ENCODE data around the gene FIBCD1.

Gene FIBCD1, protein sequence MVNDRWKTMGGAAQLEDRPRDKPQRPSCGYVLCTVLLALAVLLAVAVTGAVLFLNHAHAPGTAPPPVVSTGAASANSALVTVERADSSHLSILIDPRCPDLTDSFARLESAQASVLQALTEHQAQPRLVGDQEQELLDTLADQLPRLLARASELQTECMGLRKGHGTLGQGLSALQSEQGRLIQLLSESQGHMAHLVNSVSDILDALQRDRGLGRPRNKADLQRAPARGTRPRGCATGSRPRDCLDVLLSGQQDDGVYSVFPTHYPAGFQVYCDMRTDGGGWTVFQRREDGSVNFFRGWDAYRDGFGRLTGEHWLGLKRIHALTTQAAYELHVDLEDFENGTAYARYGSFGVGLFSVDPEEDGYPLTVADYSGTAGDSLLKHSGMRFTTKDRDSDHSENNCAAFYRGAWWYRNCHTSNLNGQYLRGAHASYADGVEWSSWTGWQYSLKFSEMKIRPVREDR

DNA sequence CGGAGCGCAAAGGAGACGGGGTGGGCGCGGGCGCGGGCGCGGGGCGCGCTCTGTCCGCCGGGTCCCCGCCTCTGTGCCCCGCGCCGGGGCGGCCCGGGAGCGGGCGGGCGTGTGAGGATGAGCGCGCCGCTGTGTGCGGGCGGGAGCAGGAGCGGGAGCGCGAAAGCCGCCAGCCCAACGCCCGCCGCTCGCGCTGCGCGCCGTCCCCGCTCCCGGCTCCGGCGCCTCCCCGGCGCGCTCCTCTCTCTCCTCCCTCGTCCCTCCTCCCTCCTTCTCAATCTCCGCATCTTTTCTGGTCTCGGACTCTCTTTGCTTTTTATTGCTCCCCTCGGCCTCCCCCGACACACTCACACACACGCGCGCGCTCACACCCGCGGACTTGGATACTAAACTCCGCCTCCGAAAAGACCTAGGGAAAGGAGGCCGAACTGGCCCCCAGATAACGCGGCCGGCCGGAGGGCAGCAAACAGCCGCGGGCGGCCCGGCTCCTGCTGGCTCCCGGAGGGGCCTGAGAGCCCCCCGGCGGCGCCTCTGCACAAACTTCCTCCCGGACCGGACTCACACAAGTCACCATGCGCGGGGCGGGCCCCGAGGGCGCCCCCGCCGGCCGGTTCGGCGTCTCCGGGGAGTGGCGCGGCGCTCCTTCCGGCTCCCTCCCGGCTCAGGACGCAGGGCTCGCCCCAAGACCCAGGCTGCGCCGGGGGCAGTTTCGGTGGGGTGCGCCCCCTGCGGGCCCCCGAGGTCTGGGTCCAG is at the start of gene FIBCD1:
TSS of gene FIBCD1 (minus strand) at position 596 of the 753 bp plus-strand sequence. CDS start 640 bp downstream, outside the sequence.
- peak; percentile 55 for DNase-seq

DNA sequence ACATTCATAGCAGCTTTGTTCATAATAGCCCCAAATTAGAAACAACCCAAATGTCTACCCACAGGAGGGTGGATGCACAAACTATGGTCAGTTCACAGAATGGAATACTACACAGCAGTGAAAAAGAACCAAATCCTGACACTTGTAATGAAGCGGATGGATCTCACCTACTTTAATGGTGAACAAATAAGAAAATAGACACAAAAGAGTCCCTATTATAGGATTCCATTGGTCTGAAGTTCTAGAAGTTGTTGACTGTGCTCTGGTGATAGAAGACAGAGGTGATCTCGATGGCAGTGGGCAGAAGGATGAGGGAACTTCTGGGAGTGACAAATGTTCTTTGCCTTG is 49.3 kb upstream of the FIBCD1 start:
- DNase-seq = no peak

GRCh38 chr9:130987738-130988399 is 48.8 kb upstream of the FIBCD1 start:
- no peak for DNase-seq

- DNase-seq = no peak
Observed at GRCh38 chr9:130987054-130987453, 48.0 kb upstream of the FIBCD1 start.

DNA sequence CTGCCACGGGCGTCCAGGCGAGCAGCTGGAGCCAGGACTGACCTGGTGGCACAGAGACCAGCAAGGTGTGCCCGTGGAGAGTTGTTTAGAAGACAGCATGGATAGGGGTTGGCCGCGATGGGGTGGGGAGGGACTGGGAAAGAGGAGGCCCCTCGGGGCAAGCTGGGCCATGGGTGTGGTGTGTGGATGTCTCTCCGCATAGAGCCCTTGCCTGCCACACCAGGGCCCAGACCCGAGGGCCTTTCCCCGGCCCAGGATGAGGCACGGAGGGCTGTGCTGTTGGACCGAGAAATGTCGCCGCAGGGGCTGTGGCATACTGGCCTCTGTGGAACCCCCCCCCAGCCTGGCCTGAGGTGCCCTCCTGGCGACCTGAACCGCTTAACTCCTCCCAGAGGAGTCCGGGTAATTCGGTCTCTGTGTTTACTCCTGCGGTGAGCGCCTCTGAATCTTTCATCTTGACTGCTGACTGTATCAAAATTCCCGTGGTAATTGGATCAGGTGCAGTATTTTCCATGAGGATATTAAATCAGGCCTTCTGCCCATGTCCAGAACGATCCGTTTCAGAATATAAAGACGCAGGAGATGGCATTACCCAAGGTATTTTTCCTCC is 47.4 kb upstream of the FIBCD1 start:
- peak; percentile 9 for DNase-seq

- no peak for DNase-seq
Observed at GRCh38 chr9:130985606-130986162, 46.6 kb upstream of the FIBCD1 start.

DNA sequence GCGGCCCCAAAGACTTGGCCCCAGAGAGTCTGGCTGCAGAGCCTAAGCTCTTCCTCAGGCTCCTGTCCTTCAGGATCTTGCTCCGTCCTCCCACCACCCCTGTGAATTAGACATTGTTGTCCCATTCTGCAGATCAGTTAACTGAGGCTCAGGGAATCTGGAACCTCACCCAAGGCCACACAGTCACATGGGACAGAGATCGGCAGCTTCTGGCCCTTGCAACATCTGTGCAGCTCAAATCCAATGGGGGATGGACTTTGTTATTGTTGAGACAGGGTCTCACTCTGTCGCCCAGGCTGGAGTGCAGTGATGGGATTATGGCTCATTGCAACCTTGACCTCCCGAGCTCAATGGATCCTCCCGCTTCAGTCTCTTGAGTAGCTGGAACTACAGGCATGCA is 46.0 kb upstream of the FIBCD1 start:
- no peak for DNase-seq

- no peak for DNase-seq
Observed at GRCh38 chr9:130984521-130984920, 45.5 kb upstream of the FIBCD1 start.

DNA sequence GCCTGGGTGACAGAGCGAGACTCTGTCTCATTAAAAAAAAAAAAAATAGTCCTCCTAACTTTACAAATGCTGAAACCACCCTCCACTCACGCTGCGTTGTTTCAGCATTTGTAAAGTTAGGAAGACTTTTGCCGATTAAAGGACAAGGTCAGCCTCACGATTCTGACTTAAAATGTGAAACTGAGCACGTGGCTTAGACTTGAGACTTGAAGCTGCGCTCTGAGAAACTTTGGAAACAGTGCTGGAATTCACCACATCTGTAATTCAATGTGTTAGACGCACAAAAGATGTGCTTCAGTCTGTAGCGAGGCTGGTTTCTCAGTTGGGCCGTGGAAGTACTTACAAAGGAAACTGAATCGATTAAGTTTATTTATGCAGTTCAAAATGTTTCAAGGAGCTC is 44.9 kb upstream of the FIBCD1 start:
- DNase-seq = no peak

- no peak for DNase-seq
Observed at GRCh38 chr9:130983359-130983670, 44.3 kb upstream of the FIBCD1 start.

DNA sequence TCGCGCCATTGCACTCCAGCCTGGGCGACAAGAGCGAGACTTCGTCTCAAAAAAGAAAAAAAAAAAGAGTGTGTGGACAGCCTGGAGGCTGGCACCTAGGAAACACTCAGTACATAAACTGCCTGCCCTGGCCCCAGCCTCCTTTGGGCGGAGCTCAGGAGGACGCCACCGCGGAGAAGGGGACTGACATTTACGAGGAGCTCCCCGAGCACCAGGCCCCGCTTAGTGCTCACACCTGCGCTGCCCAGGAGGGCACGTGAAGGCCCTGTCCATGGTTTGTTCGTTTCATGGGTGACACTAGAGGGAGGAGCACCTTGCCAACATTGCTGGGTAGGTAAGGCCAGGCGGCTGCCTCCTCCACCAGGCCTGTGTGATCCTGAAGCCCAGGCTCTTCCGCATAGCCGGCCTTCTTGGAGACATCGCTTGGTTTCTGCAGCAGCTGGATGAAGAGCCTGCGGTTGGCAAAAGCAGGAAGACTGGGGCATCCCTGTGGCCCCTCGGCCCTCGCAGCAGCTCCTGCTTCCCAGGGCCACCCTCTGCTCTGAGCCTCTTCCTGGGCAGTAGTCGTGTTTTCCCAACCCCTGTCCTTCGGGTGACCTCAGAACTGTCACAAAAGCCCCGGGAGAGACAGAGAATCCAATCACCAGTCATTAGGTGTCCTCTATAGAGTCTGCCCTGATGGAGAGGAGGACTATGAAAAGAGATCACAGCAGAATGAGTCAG is 43.8 kb upstream of the FIBCD1 start:
- DNase-seq = no peak

DNA sequence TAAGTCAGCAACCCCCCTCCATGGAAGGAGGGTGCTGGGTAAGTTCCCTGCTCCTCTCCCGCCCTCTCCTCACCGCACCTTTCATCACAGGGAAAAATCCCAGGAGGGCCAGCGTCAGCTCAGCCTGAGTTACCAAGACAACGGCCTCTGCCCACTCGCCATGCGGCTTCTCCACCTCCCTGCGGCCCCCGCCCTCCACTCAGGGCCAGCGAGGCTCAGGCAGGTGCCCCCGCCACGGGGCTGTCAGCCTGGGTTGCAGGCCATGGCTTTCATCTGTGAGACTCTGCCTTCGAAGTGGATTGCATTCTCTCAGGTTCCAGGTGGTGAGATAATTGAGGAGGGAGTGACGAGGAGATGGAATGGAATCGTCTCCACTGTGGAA is 42.7 kb upstream of the FIBCD1 start:
- DNase-seq = peak; percentile 39

- no peak for DNase-seq
Observed at GRCh38 chr9:130981002-130981755, 42.1 kb upstream of the FIBCD1 start.

DNA sequence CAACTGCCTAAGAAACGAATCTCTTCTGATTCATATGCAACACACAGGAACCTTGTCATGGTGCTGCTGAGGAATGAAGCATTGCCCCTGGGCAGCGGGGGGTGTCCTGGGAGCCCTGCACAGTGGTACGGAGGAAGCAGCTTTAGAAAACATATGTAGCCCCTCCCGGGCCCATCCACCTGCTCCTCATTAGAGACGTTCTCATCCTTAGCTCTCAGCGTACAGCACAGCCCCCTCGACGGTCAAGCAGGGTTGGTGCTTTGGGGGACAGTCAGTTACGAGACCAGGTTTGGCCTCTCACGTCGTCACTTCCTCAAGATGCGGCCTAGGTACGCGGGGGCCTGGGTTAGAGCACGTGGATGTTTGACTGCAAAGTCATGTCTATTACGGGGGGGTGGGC is 41.5 kb upstream of the FIBCD1 start:
- DNase-seq = no peak

- no peak for DNase-seq
Observed at GRCh38 chr9:130979591-130980385, 40.7 kb upstream of the FIBCD1 start.

DNA sequence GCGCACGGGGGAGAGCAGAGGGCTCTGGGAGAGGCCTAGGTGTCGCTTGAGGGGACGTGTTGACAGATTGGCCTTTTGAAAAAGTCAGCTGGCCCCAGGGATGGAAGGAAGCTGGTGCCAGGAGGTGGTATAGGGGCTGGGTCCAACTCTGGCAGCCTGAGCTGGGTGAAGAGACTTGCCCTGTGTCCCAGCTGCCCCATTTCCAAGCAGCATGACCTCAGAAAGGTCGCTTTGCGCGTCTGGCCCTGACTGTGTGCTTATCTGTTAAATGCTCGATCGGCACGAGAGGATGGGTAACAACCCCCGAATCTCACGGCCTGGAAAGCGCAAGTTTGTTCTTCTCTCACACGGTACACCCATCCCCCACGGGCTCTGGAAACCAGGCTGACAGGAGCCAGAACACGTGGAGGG is 38.8 kb upstream of the FIBCD1 start:
- no peak for DNase-seq

DNA sequence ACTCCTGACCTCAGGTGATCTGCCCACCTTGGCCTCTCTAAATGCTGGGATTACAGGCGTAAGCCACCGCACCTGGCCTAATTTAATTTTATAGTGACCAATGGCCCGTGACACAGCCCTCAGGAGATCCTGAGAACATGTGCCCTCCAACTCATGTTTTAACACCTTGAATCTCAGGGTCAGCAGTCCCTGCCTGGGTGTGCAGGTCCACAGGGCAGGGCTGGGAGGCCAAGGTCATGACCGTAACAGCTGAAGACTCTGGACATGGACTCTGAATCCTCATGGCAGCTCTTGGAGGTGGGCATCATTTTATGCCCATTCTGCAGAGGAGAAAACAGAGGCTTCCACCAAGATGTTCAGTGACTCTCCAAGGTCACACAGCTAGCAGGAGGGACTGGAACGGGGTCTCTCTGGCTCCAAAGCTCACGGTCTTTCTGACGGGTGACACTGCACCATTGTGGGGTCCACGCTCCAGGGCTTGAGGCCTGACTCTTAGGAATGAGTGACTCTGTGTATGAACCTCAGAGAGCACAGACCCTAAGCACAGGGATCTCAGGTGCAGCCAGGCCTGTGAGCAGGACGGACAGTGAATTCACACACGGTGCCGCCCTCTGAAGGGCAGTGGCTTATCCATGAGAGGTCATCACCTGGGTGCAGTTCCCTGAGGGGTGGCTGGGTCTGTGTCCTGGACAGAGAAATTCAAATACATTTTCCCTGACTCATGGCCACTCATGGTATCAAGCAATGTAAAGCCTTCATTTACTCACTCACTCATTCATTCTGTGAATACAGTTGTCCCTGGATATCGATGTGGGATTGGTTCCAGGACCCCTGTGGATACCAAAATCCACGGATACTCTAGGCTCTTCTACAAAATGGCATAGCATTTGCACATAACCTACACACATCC is 37.1 kb upstream of the FIBCD1 start:
- no peak for DNase-seq

- no peak for DNase-seq
Observed at GRCh38 chr9:130975156-130975555, 36.1 kb upstream of the FIBCD1 start.

- no peak for DNase-seq
Observed at GRCh38 chr9:130974697-130975096, 35.6 kb upstream of the FIBCD1 start.

Data from NCI-H146 (cell line).